GM18526 (cell line): Measurements from ENCODE around the gene NHLRC4.

Experiments used
- POLR2A ChIP-seq: IDR thresholded peaks from 3 replicates; pipeline ENCODE4 v1.6.1; 2011; ENCODE audit not compliant: insufficient read length; ENCODE audit errors: extremely low read depth

NHLRC4 gene

DNA sequence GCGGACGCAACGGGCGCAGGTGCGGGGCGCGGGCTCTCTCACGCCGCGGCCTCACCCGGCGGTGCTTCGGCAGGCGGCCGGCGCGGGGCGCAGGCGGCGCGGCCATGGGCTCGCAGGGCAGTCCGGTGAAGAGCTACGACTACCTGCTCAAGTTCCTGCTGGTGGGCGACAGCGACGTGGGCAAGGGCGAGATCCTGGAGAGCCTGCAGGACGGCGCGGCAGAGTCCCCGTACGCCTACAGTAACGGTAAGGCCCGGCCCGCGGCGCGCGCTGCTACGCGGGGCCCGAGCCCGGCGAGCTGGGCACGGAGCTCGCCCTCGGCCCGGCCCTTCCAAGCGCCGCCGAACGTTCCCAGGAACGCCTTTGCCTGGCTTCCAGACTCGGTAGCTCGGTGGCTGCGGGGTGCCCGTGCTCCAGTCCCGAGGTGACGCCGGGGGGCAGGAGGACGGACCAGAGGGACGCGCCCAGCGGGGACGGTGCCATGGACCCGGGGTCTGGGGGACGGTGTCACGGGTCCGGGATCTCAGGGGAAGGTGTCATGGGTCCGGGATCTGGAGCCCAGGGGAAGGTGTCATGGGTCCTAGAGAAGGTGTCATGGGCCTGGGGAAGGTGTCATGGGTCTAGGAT, 23.5 kb downstream of the NHLRC4 start:
- no peak for TF ChIP-seq POLR2A

DNA sequence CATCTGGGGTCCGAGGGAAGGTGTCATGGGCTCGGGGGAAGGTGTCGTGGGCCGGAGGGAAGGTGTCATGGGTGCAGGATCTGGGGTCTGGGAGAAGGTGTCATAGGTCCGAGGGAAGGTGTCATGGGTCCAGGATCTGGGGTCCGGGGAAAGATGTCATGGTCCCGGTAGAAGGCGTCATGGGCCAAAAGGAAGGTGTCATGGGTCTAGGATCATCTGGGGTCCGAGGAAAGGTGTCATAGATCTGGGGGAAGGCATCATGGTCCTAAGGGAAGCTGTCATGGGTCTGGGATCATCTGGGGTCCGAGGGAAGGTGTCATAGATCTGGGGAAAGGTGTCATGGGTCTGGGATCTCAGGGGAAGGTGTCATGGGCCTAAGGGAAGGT, 24.0 kb downstream of the NHLRC4 start:
- no peak for TF ChIP-seq POLR2A

DNA sequence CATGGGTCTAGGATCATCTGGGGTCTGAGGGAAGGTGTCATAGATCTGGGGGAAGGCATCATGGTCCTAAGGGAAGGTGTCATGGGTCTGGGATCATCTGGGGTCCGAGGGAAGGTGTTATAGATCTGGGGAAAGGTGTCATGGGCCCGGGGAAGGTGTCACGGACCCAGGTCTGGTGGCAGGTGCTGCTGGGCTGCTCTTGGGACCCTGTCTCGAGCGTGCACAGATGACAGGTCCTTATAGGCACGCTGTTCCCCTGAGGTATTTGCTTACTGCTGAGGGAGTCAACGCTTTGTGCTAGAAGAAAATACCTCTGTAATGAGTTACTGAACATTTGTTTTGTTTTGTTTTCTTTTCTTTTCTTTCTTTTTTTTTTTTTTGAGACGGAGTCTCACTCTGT, 24.4 kb downstream of the NHLRC4 start:
- no peak for TF ChIP-seq POLR2A

DNA sequence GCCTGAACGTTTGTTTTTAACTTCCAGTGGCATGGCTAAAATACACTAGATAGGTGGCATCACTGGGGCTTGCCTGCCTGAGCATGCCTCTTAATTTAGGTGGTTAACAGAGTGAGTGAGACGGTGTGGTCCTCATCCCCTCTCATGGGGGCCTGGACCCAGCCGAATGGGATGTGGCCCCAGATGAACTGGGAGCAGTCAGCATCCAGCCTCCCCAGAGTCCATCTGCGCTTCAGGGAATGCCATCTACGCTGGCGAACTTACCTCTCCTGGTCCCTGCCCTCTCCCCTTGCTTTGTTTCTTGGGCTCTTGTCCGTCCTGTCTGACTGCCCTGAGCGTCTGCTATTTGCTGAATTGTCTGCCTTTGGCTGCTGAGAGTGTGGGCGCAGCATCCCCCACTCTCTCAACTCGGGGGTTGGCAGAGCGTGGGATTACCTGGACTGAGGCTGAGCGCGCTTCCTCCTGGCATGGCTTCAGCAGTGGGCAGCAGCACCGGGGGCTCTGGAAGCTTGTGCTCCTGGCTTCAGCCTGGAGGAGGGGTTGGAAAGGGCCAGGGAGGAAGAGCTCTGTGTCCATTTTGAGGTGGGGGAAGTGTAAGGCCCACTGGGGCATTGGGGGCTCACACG, 25.2 kb downstream of the NHLRC4 start:
- no peak for TF ChIP-seq POLR2A

DNA sequence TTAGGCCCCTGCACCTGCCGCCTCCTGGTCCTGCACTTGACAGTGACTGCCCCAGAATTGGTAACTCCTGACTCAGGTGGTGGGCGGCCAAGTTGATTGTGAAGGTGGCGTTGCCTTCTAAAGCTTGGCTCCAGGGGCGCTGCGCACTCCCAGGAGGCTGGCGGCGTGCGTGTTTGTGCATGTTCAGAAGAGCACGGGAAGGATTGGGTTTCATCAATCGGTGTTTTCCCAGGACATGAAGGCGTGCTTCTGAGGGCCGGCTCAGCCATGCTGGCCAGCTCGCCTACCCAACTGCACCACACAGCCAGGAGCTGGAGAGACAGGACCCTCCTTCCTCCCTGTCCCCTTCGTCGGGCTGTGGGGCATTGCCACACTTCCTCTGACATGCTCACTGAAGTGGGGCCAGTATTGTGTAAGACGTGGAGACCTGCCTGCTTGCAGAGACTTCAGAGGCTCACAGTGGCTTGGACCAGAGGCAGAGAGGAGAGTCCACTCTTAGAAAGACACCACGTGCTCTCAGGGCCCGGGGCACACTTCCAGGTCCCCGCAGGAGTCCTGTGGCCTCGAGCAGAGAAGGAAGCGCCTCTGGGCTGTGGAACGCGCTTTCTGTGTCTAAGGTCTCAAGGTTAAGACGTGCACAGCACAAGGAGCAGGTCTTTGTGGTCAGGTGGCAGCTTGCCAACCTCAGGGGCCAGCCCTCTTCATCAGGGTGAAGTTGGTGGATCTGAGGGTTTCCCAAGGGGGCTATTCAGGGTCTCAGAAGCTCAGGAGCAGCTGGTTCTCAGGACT, 25.9 kb downstream of the NHLRC4 start:
- TF ChIP-seq POLR2A, result no peak

DNA sequence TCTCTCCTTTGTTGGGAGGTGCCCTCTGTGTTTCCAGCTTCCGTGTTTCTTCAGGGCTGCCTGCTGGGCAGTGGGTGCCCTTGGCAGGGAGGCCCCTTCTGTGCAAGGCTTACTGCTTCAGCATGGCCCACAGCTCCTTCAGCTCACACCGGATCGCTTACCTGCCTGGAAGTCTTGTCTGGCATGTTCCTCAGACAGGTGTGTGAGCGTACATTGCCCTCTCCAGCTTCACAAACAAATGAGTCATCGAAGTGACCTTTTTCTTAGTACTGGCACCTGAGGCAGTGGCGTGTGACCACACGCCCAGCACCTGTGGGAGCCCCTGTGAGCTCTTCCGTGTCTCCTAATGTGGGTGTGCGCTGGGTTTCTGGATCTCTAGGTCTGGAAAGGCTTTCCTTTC, 26.6 kb downstream of the NHLRC4 start:
- TF ChIP-seq POLR2A, result no peak

DNA sequence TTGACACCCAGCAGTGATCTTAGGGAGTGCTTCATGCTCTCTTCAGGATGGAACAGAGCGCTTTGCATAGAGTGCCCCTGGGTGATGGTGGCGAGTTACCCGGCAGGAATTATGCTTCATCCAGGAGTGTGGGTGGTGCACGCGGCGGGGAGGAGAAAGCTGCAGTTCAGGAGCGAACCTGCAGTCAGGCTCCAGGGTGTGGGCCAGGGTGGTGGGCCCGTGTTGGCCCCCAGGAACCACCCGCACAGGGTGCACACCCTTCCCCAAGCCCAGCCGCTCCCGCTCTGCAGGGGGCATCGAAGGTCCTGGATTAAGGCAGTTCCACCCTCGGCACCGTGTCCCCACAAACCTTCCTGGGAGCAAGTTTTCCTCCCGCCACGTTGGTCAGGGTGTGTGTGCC, 27.0 kb downstream of the NHLRC4 start:
- TF ChIP-seq POLR2A, result no peak

DNA sequence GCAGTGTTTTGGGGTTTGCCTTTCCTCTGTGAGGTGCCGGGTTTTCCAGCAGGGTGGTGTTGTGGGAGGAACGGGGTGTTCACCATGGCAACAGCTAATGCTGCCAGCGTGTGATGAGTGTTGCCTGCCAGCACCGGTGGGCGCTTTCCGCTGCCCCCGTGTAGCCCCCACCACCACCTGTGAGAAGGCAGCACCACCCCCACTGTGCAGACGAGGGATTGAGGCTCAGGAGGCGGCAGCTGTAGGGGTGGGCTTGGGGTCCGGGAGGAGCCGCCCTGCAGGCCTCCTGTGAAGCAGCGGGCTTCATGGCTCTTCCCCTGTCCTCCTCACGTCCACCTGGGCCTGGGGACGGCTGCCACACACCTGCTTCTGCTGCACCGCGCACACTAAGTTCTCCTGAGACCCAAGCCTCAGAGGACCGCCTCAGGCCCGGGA, 28.3 kb downstream of the NHLRC4 start:
- TF ChIP-seq POLR2A, result no peak

DNA sequence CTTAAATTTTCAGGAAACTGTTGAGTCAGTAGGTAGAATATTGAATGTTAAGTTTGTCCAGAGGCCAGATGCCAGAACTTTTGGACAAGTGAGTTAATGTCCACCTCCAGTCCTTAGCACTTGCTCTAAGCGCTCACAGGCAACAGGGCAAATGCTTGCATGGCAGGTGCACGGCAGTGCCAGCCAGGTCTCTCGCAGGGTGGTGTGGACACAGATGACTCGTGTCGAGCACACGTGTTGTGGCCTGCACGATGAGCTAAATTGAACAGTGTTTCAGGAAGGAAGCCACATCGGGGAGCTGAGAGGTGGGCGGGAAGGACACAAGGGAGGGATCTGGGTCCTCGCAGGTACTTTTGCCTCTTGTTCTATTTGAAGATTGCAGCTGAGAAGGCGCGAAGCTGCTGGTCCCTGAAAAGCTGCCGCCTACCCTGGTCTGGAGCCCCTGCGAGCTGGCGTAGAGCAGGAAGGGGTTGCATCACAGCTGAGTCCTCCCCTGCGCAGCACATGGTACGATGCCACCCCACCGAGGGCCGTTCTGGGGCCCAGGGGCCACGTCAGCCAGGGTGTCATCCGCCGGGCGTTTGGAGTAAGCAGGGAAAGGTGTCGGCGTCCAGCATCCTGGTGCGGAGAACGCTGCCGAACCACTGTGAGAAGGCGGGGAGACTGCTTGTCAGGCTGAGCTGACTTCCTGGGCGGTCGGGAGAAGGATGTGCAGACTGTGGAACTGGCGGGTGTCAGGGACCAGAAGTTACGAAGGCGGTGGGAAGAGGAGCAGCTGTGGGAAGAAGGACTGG, 29.3 kb downstream of the NHLRC4 start:
- no peak for TF ChIP-seq POLR2A

DNA sequence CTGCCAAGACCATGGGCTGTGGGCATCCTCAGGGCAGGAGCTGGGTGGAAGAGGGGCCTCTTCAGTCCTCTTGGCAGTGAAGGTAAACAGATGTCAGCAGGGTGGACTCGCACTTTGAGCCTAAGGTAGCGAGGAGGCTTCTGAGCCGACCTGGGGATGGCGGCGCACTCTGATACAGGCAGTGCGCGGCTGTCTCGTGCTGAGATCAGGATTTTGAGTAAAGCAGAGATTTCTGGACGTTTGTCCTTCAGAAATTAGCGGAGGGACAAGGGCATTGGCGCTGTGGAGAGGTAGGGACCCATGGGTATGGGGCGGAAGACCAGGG, 29.9 kb downstream of the NHLRC4 start:
- TF ChIP-seq POLR2A, result no peak

DNA sequence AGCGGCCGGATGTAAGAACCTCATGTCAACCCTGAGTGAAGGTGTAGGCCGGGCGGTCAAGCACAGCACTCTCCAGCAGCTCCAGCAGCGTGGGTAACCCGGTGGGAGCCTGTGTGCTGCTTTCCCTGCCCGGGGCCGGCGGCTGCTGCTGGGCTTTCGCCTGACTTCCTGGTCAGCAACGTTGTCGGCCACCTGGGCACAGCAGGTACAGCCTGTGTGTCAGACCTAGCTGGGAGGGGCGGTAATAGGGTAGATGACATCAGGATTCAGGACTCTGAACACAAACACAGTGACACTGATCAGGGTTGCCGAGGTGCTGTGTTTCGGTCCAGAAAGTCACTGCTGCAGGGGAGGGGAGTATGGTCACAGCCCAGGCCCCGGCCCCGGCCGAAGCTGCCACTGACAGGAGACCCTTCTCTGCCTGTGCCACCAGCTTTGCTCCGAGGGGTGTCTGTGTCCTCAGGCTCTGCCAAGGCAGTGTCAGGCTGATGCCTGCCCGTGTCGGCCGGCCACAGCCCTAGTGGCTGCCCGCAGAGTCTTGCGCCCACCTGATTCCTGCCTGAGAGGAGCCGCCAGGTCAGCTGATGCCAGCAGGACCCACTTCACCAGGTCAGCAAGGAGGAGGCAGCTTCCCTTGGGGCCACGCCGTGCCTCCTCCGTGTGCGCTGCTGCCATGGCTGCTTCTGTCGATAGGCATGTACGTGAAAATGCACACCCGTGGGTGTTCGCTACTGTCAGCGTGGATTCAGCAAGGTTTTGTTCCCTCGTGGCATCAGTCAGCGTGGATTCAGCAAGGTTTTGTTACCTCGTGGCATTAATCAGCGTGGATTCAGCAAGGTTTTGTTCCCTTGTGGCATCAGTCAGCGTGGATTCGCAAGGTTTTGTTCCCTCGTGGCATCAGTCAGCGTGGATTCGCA, 32.3 kb downstream of the NHLRC4 start:
- TF ChIP-seq POLR2A, result no peak

DNA sequence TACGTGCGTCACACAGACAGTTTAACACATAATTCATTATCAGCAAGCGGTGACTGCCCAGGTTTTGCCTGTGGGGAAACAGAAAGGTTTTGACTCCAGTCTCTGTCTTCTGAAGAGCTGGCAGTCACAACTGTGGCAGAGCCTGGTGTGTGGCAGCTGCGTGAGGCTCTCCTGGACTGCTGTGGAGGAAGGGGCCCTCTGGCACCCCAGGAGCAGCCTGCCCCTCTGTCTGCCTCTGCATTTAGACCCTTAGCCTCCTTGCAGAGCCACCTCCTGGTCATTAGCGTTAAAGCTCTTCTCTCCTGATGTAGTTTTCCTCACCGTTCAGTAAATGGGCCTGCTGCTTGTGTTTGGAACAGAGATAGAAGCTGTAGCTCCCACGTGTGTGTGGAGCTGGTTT, 34.0 kb downstream of the NHLRC4 start:
- TF ChIP-seq POLR2A, result no peak

DNA sequence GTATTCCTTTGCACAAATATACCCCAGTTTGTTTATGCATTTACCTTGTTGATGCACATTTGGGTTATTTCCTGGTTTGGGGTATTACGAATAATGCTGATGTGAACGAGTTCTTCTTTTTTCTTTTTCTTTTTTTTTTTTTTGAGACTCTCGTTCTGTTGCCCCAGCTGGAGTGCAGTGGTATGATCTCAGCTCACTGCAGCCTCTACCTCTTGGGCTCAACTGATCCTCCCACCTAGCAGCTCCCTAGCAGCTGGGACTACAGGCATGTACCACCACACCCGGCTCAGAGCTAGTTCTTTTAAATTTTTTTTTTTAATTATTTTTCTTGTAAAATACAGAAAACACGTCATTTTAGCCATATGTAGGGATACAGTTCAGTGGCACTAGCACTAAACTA, 37.1 kb downstream of the NHLRC4 start:
- no peak for TF ChIP-seq POLR2A

DNA sequence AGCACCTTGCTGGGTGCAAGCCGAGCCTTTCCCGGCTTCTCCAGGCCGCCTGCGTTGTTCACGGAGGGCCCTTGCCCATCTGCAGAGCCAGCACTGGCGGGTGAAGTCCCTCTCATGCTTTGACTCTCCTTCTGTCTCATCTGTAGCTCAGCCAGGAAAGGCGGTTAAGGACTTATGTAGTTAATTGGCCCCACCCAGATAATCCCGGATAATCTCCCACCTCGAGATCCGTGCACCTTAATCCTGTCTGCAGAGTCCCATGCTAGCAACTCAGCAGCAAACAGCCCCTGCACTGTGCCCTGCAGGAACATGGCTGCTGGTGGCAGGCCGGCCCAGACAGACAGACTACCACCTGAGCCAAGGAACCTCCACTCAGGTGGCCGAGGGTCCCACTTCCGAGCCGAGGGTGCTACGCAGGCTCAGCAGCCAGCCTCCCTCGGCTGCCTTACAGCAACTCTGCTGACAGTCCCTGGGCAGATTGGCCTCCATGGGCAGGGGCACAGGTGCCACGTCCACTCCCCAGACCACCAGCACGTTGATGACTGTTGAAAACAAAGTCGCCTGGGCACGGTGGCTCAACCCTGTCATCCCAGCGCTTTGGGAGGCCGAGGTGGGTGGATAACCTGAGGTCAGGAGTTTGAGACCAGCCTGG, 40.0 kb downstream of the NHLRC4 start:
- TF ChIP-seq POLR2A, result no peak
